B cell (primary cell): ENCODE results near the gene SH3GL3. TPM values are rescaled to one million over a fixed set of nuclear protein-coding genes. Genes with fewer than 3 reads are reported as not detected.

Experiments
- ATAC-seq: fragments of 200-7000 bp; cut with Tn5 transposase; one replicate; pipeline ENCODE4 v1.10.0; 2021; ENCODE audit warnings: low read depth, mild to moderate bottlenecking, moderate number of reproducible peaks, moderate library complexity
- CTCF ChIA-PET: fragments of 350-600 bp; sonication (Branson Sonifier 250); formaldehyde crosslinking; loops from one replicate; lab custom pipeline; 2021; ENCODE audit warnings: antibody characterized with exemption, inconsistent platforms; lab: Charles Lee
- POLR2A ChIA-PET: fragments of 350-600 bp; sonication (Branson Sonifier 250); formaldehyde crosslinking; loops from one replicate; lab custom pipeline; 2021; ENCODE audit warnings: antibody characterized with exemption; lab: Charles Lee
- DNase-seq: peaks from one replicate; pipeline ENCODE4 v3.0.0; 2013
- H2AFZ ChIP-seq: 2 replicates; pipeline ENCODE4 v1.6.1; 2012; ENCODE audit warnings: mild to moderate bottlenecking, low read depth, low read length; ENCODE audit not compliant: insufficient read depth, poor library complexity, severe bottlenecking
- H3K27ac ChIP-seq, 2 donors: 1 replicate in 1 of 2; 2 replicates in 1 of 2; pipeline ENCODE4 v1.5.1; 2012 to 2013; ENCODE audit warnings: low read length in 2 of 2, mild to moderate bottlenecking in 2 of 2, moderate library complexity in 1 of 2
- H3K27me3 ChIP-seq, 4 experiments: fragments of 200-600 bp in 1 of 4; sonication (generic) in 1 of 4; replicated peaks in 1 of 4; 1 replicate in 2 of 4; 2 replicates in 2 of 4; pipeline versions ENCODE4 v1.6.1 to v1.7.0; 2013 to 2016; ENCODE audit warnings: low read length in 3 of 4, mild to moderate bottlenecking in 2 of 4, mixed read lengths in 1 of 4, moderate library complexity in 1 of 4; ENCODE audit not compliant: insufficient read depth in 4 of 4, control insufficient read depth in 3 of 4; ENCODE audit errors: control extremely low read depth in 1 of 4
- H3K36me3 ChIP-seq, 2 experiments: replicated peaks in 1 of 2; 1 replicate in 1 of 2; 2 replicates in 1 of 2; pipeline versions ENCODE4 v1.6.1 to v1.7.1; 2013; ENCODE audit warnings: low read length in 1 of 2; ENCODE audit not compliant: insufficient read depth in 2 of 2, control insufficient read depth in 1 of 2; ENCODE audit errors: control extremely low read depth in 1 of 2, extremely low read depth in 1 of 2
- H3K4me1 ChIP-seq, 2 donors: fragments of 200-600 bp in 1 of 2; sonication (generic) in 1 of 2; 1 replicate in 1 of 2; 2 replicates in 1 of 2; pipeline versions ENCODE4 v1.5.1 to v1.6.1; 2013 to 2017; ENCODE audit warnings: low read length in 2 of 2; ENCODE audit not compliant: control insufficient read depth in 2 of 2, insufficient read depth in 2 of 2
- H3K4me2 ChIP-seq: replicated peaks from 2 replicates; pipeline ENCODE3; 2012; ENCODE audit warnings: mild to moderate bottlenecking, low read depth, low read length; ENCODE audit not compliant: poor library complexity, severe bottlenecking
- H3K4me3 ChIP-seq, 5 experiments: fragments of 200-600 bp in 1 of 5; sonication (generic) in 1 of 5; 1 replicate in 3 of 5; 2 replicates in 2 of 5; pipeline versions ENCODE4 v1.5.1 to v1.7.0; 2011 to 2016; ENCODE audit warnings: low read length in 4 of 5, mild to moderate bottlenecking in 4 of 5, low read depth in 2 of 5, control low read depth in 1 of 5, moderate library complexity in 1 of 5; ENCODE audit not compliant: insufficient read depth in 1 of 5; ENCODE audit errors: control extremely low read depth in 1 of 5, extremely low read depth in 1 of 5
- H3K79me2 ChIP-seq: fragments of 200-600 bp; sonication (generic); one replicate; pipeline ENCODE4 v1.6.0; 2016; ENCODE audit warnings: low read length; ENCODE audit not compliant: control insufficient read depth, insufficient read depth
- H3K9ac ChIP-seq: fragments of 200-600 bp; sonication (generic); 2 replicates; pipeline ENCODE4 v1.6.1; 2017; ENCODE audit warnings: mild to moderate bottlenecking, low read length, moderate library complexity
- H3K9me3 ChIP-seq, 3 donors: one replicate each; pipeline versions ENCODE4 v1.6.1 to v1.7.1; 2013; ENCODE audit warnings: low read length in 2 of 3; ENCODE audit not compliant: control insufficient read depth in 2 of 3, insufficient read depth in 1 of 3; ENCODE audit errors: control extremely low read depth in 1 of 3
- H4K20me1 ChIP-seq: 2 replicates; pipeline ENCODE4 v1.6.0; 2012; ENCODE audit warnings: mild to moderate bottlenecking, low read length; ENCODE audit not compliant: insufficient read depth, control insufficient read depth, poor library complexity, severe bottlenecking
- H3K27ac Mint-ChIP-seq: one replicate; pipeline ENCODE4 v1.8.0; 2021; ENCODE audit warnings: mixed read lengths
- H3K27me3 Mint-ChIP-seq: one replicate; pipeline ENCODE4 v1.8.0; 2021; ENCODE audit warnings: mixed read lengths
- H3K4me1 Mint-ChIP-seq: one replicate; pipeline ENCODE4 v1.8.0; 2021; ENCODE audit warnings: mixed read lengths
- H3K4me3 Mint-ChIP-seq: one replicate; pipeline ENCODE4 v1.8.0; 2021; ENCODE audit warnings: mixed read lengths
- H3K9me3 Mint-ChIP-seq: one replicate; pipeline ENCODE4 v1.8.0; 2022; ENCODE audit warnings: mixed read lengths; ENCODE audit not compliant: insufficient read depth
- EZH2 ChIP-seq: IDR thresholded peaks from 2 replicates; pipeline ENCODE4 v1.6.1; 2012; ENCODE audit warnings: borderline replicate concordance, low read depth, mild to moderate bottlenecking, moderate library complexity, low read length; ENCODE audit not compliant: insufficient read depth, poor library complexity, severe bottlenecking
- WGBS: methylation state at CpG from one replicate; pipeline ENCODE4 v1.1.5; 2013; ENCODE audit warnings: missing lambda C conversion rate; ENCODE audit not compliant: insufficient coverage; 5-methylcytosine and 5-hydroxymethylcytosine counted together
- intact Hi-C: fragments of 100-400 bp; cut with micrococcal nuclease; formaldehyde crosslinking; loops from one replicate; pipeline ENCODE4 v1.10.0; 2022
- polyA plus RNA-seq: library from polyadenylated mRNA; depleted of rRNA; stranded (reverse); fragments of >200 nt; gene quantifications from 2 replicates; pipeline ENCODE4 v1.2.3, GENCODE V29; 2012
- total RNA-seq, 2 donors: library from RNA; stranded (reverse); fragments of 120-200 nt in 1 of 2; gene quantifications; 1 replicate in 1 of 2; 2 replicates in 1 of 2; pipeline versions ENCODE4 v1.2.3 to v1.2.4, GENCODE V29; 2013 to 2022
- TF ChIP-seq, protein P1 (sequence below): fragments of 200-600 bp; IDR thresholded peaks from one replicate; pipeline ENCODE4 v1.8.0; 2022; ENCODE audit warnings: antibody characterized with exemption, mild to moderate bottlenecking

The SH3GL3 gene
- total and polyA plus RNA-seq, 2 donors (not counting 1 experiment from before 2014, with no cell fraction given), result not detected

DNA sequence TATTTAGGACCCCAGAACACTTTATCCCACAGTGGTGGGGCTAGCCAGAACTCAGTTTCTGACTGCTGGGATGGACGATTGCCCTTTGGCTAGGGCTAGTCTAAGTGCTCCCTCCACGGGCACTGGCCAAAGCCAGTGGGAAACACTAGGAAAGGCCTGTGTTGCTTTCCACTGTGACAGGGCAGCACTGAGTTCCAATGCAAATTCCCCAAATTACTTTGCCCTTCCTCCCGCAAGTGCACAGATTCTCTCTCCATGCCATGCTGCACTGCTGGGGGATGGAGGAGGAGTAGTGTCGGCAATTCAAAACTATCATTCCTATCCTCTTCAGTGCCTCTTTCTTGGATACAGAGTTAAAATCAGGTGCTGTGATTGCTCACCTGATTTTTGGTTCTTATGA lies 100.0 kb downstream of the SH3GL3 start:
- no peak overlapping the region for H3K4me3 Mint-ChIP-seq
- TF ChIP-seq, protein P1, sequence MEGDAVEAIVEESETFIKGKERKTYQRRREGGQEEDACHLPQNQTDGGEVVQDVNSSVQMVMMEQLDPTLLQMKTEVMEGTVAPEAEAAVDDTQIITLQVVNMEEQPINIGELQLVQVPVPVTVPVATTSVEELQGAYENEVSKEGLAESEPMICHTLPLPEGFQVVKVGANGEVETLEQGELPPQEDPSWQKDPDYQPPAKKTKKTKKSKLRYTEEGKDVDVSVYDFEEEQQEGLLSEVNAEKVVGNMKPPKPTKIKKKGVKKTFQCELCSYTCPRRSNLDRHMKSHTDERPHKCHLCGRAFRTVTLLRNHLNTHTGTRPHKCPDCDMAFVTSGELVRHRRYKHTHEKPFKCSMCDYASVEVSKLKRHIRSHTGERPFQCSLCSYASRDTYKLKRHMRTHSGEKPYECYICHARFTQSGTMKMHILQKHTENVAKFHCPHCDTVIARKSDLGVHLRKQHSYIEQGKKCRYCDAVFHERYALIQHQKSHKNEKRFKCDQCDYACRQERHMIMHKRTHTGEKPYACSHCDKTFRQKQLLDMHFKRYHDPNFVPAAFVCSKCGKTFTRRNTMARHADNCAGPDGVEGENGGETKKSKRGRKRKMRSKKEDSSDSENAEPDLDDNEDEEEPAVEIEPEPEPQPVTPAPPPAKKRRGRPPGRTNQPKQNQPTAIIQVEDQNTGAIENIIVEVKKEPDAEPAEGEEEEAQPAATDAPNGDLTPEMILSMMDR, result no peak
- TF ChIP-seq EZH2, result no peak
- peaks cover 27% of the 10 kb centered on the region for H3K27me3 Mint-ChIP-seq

DNA sequence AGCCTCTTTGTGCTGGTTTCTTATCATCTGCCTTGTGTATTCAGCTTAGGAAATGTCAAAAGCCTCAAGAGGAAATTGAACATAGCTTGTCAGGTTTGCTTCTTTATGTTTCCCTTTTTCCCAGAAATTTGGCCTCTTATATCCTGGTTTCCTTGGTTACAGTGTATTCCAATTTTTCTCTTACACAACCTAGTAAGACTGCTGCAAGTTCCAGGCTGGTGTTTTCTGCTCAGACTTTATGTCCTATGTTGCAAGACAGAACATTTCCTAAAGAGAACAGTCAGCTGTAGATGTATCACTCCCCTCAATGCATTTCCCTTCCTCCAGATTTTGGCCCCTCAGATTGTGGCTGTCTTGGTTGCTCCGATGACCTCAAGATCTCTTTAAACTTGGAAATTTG lies 102.5 kb downstream of the SH3GL3 start:
- no peaks in the 10 kb centered on the region for H3K4me1 Mint-ChIP-seq
- no peaks in the 10 kb centered on the region for H3K4me1 ChIP-seq
- POLR2A ChIA-PET, result no interaction called here
- H3K27me3 Mint-ChIP-seq, result peaks cover 21% of the 10 kb centered on the region
- ATAC-seq (no peak), DNase-seq (no peak)
- H3K79me2 ChIP-seq, result no peaks in the 10 kb centered on the region
- no peaks in the 10 kb centered on the region for H3K36me3 ChIP-seq
- H4K20me1 ChIP-seq, result no peaks in the 10 kb centered on the region
- intact Hi-C loops, result loop anchor here (10.0 kb wide), 1 partner anchor 305 kb away; no protein-coding TSS in a partner anchor
- H3K4me2 ChIP-seq, result no peak overlapping the region
- CTCF ChIA-PET, result no interaction called here
- H3K4me3 Mint-ChIP-seq, result no peak overlapping the region
- H3K9me3 ChIP-seq, result no peaks in the 10 kb centered on the region
- H3K27me3 ChIP-seq, result peaks cover 0 to 2% (median 0%) of the 10 kb centered on the region in 4 experiments
- H3K9me3 Mint-ChIP-seq, result no peaks in the 10 kb centered on the region
- no peak overlapping the region for H3K27ac ChIP-seq
- WGBS, result no CpG with 5 or more reads among the region's 1 CpG
- TF ChIP-seq EZH2, result no peak
- TF ChIP-seq, protein P1, result no peak
- H3K27ac Mint-ChIP-seq, result no peak overlapping the region
- H2AFZ ChIP-seq, result no peak overlapping the region
- H3K4me3 ChIP-seq, result no peak overlapping the region
- H3K9ac ChIP-seq, result no peak overlapping the region

More for the DNA sequence above, 100.0 kb downstream of the SH3GL3 start:
- Histone ChIP-seq H3K4me3 (no peak overlapping the region), H3K9ac (no peak overlapping the region), H3K4me2 (no peak overlapping the region), H4K20me1 (no peaks in the 10 kb centered on the region), H3K36me3 (no peaks in the 10 kb centered on the region), H2AFZ (no peak overlapping the region), H3K4me1 (no peaks in the 10 kb centered on the region), H3K27me3 (no peaks in the 10 kb centered on the region), H3K27ac (no peak overlapping the region), H3K9me3 (no peaks in the 10 kb centered on the region), H3K79me2 (no peaks in the 10 kb centered on the region)
- 75% methylated on average over 2 of the region's 4 CpGs for WGBS
- Mint-ChIP-seq H3K27ac (no peak overlapping the region), H3K9me3 (peaks cover 6% of the 10 kb centered on the region), H3K4me1 (no peaks in the 10 kb centered on the region)
- intact Hi-C loops, result no loop called here
- ATAC-seq (no peak), DNase-seq (no peak)
- ChIA-PET POLR2A (no interaction called here), CTCF (no interaction called here)
